K562 (cell line): ENCODE data around the gene PI4K2A. TPM values are rescaled to one million over a fixed set of nuclear protein-coding genes. Genes with fewer than 3 reads are reported as not detected.

ENCODE experiments used
- ARID3A ChIP-seq: IDR thresholded peaks from 2 replicates; pipeline ENCODE4 v1.6.1; 2012; ENCODE audit warnings: low read depth, low read length, improper control_type of control experiment, borderline replicate concordance
- ARID3B ChIP-seq: fragments of 250-450 bp; sonication (Bioruptor Pico); IDR thresholded peaks from 2 replicates; pipeline ENCODE4 v1.4.0; 2020; ENCODE audit warnings: borderline replicate concordance
- CBFA2T2 ChIP-seq: fragments of 450-650 bp; conservative IDR thresholded peaks from 2 replicates; pipeline ENCODE4 v1.6.1; 2017; ENCODE audit warnings: mild to moderate bottlenecking
- CBX3 ChIP-seq, 2 experiments: IDR thresholded peaks; 1 replicate in 1 of 2; 2 replicates in 1 of 2; pipeline ENCODE4 v1.6.1; 2012; ENCODE audit warnings: inconsistent platforms in 2 of 2, low read length in 2 of 2, borderline replicate concordance in 1 of 2, control low read depth in 1 of 2
- CREB1 ChIP-seq, 2 experiments: sonication (generic) in 1 of 2; formaldehyde crosslinking in 1 of 2; IDR thresholded peaks; 2 replicates each; pipeline versions ENCODE4 v1.6.1 to v1.8.0; 2012 to 2022; ENCODE audit warnings: inconsistent platforms in 1 of 2, mild to moderate bottlenecking in 1 of 2, missing genetic modification reagents in 1 of 2, moderate library complexity in 1 of 2
- CXXC5 ChIP-seq: fragments of 250-450 bp; sonication (Bioruptor Pico); IDR thresholded peaks from 2 replicates; pipeline ENCODE4 v1.8.0; 2022; ENCODE audit warnings: inconsistent platforms, mild to moderate bottlenecking, moderate library complexity
- L3MBTL2 ChIP-seq: fragments of 450-650 bp; IDR thresholded peaks from 2 replicates; pipeline ENCODE4 v1.6.1; 2016; ENCODE audit warnings: mild to moderate bottlenecking, moderate library complexity
- MTA2 ChIP-seq: fragments of 450-650 bp; IDR thresholded peaks from 2 replicates; pipeline ENCODE4 v1.6.1; 2016; ENCODE audit warnings: low read depth
- NCOA4 ChIP-seq: fragments of 450-650 bp; IDR thresholded peaks from 2 replicates; pipeline ENCODE4 v1.6.1; 2018; ENCODE audit warnings: mild to moderate bottlenecking; ENCODE audit not compliant: partially characterized antibody
- PKNOX1 ChIP-seq: fragments of 450-650 bp; IDR thresholded peaks from 2 replicates; pipeline ENCODE4 v1.6.1; 2016
- RAD51 ChIP-seq: fragments of 450-650 bp; IDR thresholded peaks from 2 replicates; pipeline ENCODE4 v1.7.1; 2016; ENCODE audit warnings: low read depth, mild to moderate bottlenecking, borderline replicate concordance
- RNF219 ChIP-seq: fragments of 250-450 bp; sonication (Bioruptor Pico); IDR thresholded peaks from 2 replicates; pipeline ENCODE4 v1.5.0; 2022; ENCODE audit warnings: mild to moderate bottlenecking
- SOX6 ChIP-seq: fragments of 450-650 bp; IDR thresholded peaks from 2 replicates; pipeline ENCODE4 v1.6.1; 2014; ENCODE audit warnings: mild to moderate bottlenecking
- TFAP4 ChIP-seq: sonication (generic); formaldehyde crosslinking; IDR thresholded peaks from 2 replicates; pipeline ENCODE4 v1.8.0; 2022; ENCODE audit warnings: missing genetic modification reagents, mild to moderate bottlenecking, moderate library complexity, borderline replicate concordance
- TFE3 ChIP-seq: fragments of 450-650 bp; formaldehyde crosslinking; IDR thresholded peaks from 2 replicates; pipeline ENCODE4 v1.4.0; 2020; ENCODE audit warnings: mild to moderate bottlenecking, mixed read lengths
- ZNF584 ChIP-seq: fragments of 200-800 bp; sonication (Bioruptor generic); IDR thresholded peaks from 2 replicates; pipeline ENCODE4 v1.6.1; 2016; ENCODE audit warnings: low read depth, mild to moderate bottlenecking, missing genetic modification characterization, missing compliant biosample characterization
- ZNF589 ChIP-seq: fragments of 200-800 bp; sonication (Bioruptor generic); IDR thresholded peaks from 2 replicates; pipeline ENCODE4 v1.6.1; 2016; ENCODE audit warnings: low read depth, missing genetic modification characterization, missing compliant biosample characterization
- polyA plus RNA-seq, 8 experiments: library from polyadenylated mRNA; depleted of rRNA in 4 of 8; stranded (reverse) in 5 of 8; unstranded in 3 of 8; fragments of >200 nt; fragmentation: Nextera tagmentation in 2 of 8; fragmentation: Illumina TruSeq in 1 of 8; extraction: Ambion mirVana in 2 of 8; extraction: Trizol in 1 of 8; gene quantifications; 2 replicates each; pipeline versions ENCODE4 v1.2.1 to v1.2.3, GENCODE V29; 2011 to 2014; ENCODE audit warnings: inconsistent platforms in 1 of 8, missing spikeins in 1 of 8
- total RNA-seq, 7 experiments: library from RNA; depleted of rRNA in 6 of 7; stranded (reverse); fragments of >200 nt in 6 of 7; fragmentation: Illumina TruSeq in 2 of 7; extraction: Trizol in 2 of 7; gene quantifications; 2 replicates each; pipeline versions ENCODE4 v1.2.1 to v1.2.3, GENCODE V29; 2011 to 2021; ENCODE audit warnings: low replicate concordance in 1 of 7

The PI4K2A gene
- total and polyA plus RNA-seq, 9 of the 15 experiments (the other 6 are each of a cell fraction or from before 2014, with no cell fraction given): 4.4 to 28.4 (median 16.5) TPM

- peak; percentile 93 for TF ChIP-seq ARID3A
- TF ChIP-seq ARID3B (CRISPR knock-in tag): no peak
- peak in 1 of 2 experiments; percentile 24; a peak in 1 of 3 replicates for TF ChIP-seq CBX3 (IDR thresholded peaks at IDR 0.05; ENCODE audit: borderline replicate concordance in 1 of 2, low read length in 2 of 2)
- peak; percentile 7 for TF ChIP-seq NCOA4
- peak; percentile 74; the same call in 1 of the 2 replicates for TF ChIP-seq ZNF589 (CRISPR knock-in tag)
- peak; percentile 13; the same call in 1 of the 2 replicates for TF ChIP-seq PKNOX1
- TF ChIP-seq TFAP4 (CRISPR knock-in tag): peak; percentile 57; the same call in 1 of the 2 replicates
- TF ChIP-seq CREB1 (IDR thresholded peaks at IDR 0.05): peak; percentile 34; the same call in 1 of the 2 replicates
- TF ChIP-seq CREB1 (CRISPR knock-in tag; IDR thresholded peaks at IDR 0.05): no peak
- no peak for TF ChIP-seq RAD51
- no peak for TF ChIP-seq TFE3 (CRISPR knock-in tag)
- peak; percentile 92 for TF ChIP-seq CBFA2T2
- peak; percentile 44 for TF ChIP-seq CXXC5 (CRISPR knock-in tag)
- peak; percentile 99 for TF ChIP-seq SOX6
- TF ChIP-seq RNF219: no peak
- 0 out of 2 replicates have a peak, but pooled peaks have one; percentile 20 for TF ChIP-seq ZNF584
- peak; percentile 86 for TF ChIP-seq MTA2
- TF ChIP-seq L3MBTL2: peak; percentile 6; the same call in 1 of the 2 replicates
Measured at GRCh38 chr10:97664282-97664850, 23.9 kb downstream of the PI4K2A start (continued).
